Inferior parietal cortex (tissue), 1 donor: ENCODE data around the gene CAST.

Experiments
- DNase-seq: peaks from one replicate; pipeline ENCODE4 v3.0.0-alpha.2; 2016; ENCODE audit errors: extremely low spot score

CAST gene

GRCh38 chr5:96645091-96645490 lies 17.1 kb upstream of the CAST start:
- no peak for DNase-seq

GRCh38 chr5:96648023-96648422 lies 14.2 kb upstream of the CAST start:
- no peak for DNase-seq

GRCh38 chr5:96648593-96648992 lies 13.6 kb upstream of the CAST start:
- DNase-seq: no peak

- no peak for DNase-seq
Observed at GRCh38 chr5:96649251-96649662, 12.9 kb upstream of the CAST start.

GRCh38 chr5:96649681-96650540 lies 12.3 kb upstream of the CAST start:
- DNase-seq: no peak

GRCh38 chr5:96651047-96651446 lies 11.1 kb upstream of the CAST start:
- DNase-seq: no peak

- no peak for DNase-seq
Observed at GRCh38 chr5:96651948-96652753, 10.0 kb upstream of the CAST start.

GRCh38 chr5:96652769-96653454 lies 9.3 kb upstream of the CAST start:
- no peak for DNase-seq

GRCh38 chr5:96654209-96654608 lies 8.0 kb upstream of the CAST start:
- no peak for DNase-seq

GRCh38 chr5:96655085-96655484 lies 7.1 kb upstream of the CAST start:
- DNase-seq: no peak

- DNase-seq: no peak
Observed at GRCh38 chr5:96655506-96655905, 6.7 kb upstream of the CAST start.

GRCh38 chr5:96657068-96657467 lies 5.1 kb upstream of the CAST start:
- DNase-seq: no peak

GRCh38 chr5:96658272-96658671 lies 3.9 kb upstream of the CAST start:
- no peak for DNase-seq

- DNase-seq: no peak
Observed at GRCh38 chr5:96659170-96659569, 3.0 kb upstream of the CAST start.

GRCh38 chr5:96660971-96661854 lies 963 bp upstream of the CAST start:
- DNase-seq: no peak

- peak; percentile 79 for DNase-seq
Observed at GRCh38 chr5:96662725-96663518, 746 bp downstream of the CAST start.

- no peak for DNase-seq
Observed at GRCh38 chr5:96663608-96664007, 1.4 kb downstream of the CAST start.

- no peak for DNase-seq
Observed at GRCh38 chr5:96664669-96665068, 2.5 kb downstream of the CAST start.

GRCh38 chr5:96668725-96669124 lies 6.5 kb downstream of the CAST start:
- DNase-seq: no peak

GRCh38 chr5:96669909-96670308 lies 7.7 kb downstream of the CAST start:
- no peak for DNase-seq

GRCh38 chr5:96671441-96671840 lies 9.3 kb downstream of the CAST start:
- DNase-seq: no peak
